ENCODE measurements around the gene PRRT1.
A peak's percentile ranks its signal among the peaks of the same experiment; 100 is the strongest.
"Not testable (repeated sequence)": the region's sequence is repeated elsewhere in the genome, so short reads cannot be mapped to it uniquely, and the experiment has no call there.

Gene PRRT1

DNA sequence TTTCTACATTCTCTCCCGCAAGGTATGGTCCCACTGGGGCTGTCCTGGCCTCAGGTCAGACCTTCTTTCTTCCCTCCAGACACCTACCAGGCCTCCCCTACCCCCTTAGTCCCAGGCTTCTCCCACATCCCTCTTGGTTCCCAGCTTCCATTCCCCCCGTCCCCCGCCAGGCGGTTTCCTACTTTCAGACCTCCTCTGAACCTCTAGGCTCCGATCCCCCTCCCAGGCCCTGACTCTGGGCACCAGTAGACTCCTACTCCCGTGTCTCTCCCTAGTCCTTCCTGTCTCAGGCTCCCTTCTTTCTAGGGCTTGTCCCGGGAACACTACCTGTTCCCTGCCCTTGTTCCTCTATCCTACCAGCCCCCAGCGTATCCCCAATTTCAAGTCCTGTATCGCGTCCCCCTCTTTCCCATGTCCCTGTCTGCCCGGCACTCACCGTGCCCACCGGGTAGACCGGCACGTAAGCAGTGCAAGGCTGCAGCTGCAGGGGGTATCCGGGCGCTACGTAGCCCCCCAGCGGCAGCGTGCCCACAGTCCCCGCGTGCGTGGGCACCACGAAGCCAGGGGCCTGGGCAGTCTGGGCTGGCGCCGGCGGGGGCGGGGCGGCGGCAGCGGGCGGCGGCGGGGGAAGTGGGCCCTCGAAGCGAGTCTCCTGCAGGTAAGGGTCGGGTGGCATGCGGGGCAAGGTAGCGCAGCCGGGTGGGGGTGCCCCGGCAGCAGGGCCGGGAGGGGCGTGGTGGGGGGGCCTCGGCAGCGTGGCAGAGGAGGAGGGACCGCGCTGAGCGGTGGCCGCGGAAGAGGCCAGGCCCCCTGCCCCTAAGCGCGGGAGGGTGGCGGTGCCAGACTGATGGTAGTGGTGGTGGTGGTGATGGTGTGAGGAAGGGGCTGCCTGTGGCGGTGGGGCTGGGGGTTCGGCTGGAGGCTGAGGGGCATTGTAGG lies 1.5 kb downstream of the PRRT1 start:
- DNase-seq (ENCODE audit: low read depth) = no peak

DNA sequence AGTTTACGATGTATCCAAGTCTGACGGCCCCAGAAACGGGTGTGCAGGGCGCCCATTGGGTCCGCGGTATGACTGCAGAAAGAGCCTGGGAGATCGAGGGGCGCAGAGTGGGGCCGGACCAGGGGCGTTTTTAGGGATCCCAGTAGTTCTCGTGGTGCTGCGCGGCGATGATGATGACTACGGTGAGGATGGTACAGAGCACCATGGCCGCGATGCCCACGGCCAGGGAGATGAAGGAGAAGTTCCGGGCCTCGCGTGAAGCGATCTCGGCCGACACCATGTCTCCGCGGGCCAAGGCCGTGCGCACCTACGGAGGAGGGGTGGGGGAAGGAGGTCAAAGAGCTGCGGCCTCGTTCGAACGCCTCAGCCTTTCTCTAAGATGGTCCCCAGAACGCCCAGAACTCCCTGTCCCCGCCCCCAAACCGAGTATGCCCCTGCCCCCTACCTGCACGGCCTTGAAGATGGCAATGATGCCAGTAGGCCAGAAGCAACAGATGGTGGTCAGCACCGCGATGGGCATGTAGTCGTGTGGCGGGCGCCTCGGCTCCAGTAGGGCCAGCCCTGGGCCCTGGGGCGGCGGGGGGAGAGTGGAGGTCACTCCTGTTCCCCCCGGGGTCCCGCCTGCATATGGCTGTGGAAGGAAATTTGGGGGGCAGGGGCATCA lies 2.5 kb downstream of the PRRT1 start:
- no peak for DNase-seq (ENCODE audit: low read depth)

DNA sequence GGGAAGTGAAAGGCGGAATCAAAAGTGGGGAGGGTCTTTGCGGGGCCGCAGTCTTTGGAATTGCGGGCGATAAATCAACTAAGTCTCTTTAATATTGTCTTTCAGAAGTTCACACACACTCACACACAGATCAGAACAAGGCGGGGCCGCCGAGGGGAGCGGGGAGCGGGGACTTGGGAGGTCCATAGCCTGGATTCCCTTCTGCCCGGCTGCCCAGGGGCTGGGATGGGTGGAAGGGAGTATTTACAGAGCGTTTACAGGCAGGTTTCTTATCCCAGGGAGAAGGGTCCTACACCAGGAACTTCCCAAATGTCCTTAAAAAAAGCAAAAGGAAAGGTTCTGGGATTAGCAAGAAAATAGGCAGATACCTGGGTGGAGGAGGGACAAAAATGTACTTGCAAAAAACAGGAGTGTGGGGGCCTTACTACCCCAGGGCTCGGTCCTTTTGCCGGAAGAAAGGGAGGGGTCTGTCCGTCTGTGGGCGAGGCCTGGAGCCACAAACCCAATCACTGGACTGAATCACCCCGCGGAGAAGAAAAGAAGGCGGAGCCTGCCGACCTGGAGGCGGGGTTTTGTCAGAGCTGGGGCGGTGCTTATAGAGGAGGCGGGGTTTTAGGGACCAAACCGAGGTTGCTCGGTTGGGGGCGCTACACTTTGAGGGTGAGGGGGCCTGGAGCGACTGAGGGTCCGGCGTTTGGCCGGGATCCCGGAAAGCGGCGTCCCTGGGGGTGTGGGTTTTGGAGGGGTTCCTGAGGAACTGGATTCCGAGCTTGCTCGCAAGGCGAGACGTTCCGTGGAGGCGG lies 3.2 kb downstream of the PRRT1 start:
- DNase-seq (ENCODE audit: low read depth) = peak; percentile 47

DNA sequence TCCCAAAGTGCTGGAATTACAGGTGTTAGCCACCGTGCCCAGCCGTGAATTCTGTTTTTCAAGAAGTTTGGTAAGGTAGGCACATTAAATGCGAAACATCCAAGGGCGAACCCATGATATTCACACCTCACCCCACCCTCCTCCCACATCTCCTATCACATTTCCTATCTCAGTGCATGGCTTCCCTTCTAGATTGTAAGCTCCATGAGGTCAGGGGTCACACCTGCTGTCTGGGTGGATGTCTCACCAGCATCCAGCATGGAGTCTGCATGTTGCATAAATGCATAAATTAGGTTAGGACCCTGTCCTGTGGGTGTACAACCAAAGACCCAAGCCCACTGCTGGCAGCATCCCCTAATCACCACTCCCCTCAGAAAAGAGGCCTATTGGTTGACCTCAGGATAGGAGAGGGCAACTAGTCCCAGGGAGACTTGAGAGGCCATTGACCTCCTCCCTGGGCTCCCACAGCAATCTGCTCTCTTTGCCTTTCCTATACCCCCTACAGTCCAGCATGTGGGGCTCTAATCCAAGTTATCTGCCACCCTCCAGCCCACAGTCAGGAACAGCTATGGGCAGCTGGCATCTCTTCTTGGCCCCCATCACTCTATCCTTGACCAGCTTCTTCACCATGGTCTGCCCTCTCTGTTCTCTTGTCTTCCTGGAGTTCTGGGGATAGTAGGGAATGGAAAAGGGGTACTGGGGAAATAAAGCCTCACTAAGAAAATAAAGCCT lies 4.2 kb downstream of the PRRT1 start:
- DNase-seq (ENCODE audit: low read depth) = no peak

DNA sequence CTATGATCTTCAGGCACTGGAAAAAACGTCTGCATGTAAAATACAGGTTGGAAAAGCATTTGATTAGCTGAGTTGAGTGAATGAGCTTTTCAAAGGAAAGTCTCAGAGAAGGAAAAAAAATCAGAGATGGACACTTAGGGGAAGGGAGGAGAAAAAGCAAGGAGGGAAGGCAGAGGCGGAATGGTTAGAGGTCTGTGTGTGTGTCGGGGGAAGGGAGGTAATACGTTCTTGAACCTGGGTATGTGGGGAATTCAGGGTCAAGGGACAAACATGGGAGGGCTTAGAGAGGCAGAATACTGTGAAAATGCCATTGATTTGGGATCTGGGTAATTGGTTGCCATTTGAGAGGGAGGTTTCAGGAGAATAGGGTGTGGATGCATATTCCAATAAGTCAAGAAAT lies 5.1 kb downstream of the PRRT1 start:
- DNase-seq (ENCODE audit: low read depth) = no peak

DNA sequence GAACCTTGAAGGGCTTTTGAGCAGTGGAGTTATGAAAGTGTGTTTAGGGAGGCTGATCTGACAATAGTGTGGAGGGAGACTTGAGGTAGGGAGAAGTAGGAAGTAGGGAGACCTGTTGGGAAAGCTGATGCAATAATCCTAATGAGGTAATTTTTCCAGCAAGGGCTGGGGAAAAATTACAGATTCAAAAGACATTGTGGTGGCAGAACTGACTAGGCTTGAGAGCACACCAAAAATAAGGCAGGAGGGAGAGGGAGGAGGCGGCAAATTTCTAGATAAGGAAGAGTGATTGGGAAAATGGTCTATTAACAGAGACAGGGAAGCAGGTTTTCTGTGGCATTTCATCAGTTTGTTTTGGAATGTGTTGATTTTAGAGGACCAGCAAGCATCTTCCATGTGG lies 5.5 kb downstream of the PRRT1 start:
- DNase-seq (ENCODE audit: low read depth) = no peak

DNA sequence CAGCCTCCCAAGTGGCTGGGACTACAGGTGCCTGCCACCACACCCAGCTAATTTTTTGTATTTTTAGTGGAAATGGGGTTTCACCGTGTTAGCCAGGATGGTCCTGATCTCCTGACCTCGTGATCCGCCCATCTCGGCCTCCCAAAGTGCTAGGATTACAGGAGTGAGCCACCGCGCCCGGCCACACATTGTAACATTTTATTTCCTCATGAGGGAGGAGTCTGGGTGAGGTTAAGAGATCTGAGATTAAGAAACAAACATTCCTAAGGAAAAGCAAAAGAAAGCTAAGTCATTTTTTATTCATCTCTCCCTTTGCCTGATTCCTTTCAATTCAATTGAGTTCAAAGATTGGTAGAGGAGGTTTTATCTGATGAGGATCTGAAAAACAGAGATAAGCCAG lies 7.5 kb downstream of the PRRT1 start:
- not testable (repeated sequence) for DNase-seq (ENCODE audit: low read depth)

DNA sequence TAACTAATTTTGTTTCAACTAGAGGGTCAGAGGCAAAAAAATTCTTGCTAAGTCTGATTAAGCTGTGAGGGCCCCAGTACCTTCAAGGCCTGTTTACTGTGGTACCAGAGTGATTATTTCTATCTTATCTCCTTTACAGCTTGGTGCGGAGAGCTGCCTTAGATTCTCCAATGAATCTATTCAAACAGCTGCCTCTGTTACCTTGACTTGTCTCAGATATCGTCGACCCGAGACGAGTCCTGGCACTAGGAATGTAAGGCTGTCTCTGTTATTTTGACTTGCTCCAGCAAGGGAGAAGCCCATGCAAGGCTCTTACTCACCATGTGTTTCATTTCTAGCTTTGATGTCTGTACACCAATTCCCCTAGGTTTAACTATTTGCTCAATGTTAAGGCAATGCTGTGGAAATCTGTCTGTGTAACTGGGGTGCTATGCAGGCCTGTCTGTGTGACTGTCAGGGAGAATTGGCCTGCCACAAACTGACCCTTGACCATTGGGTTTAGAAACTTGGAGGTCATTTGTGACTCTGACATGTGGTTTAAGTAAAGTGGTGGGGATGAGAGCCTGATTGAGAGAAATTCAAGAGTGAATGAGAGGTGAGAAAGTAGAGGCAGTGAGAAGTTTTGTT lies 11.2 kb downstream of the PRRT1 start:
- no peak for DNase-seq (ENCODE audit: low read depth)

DNA sequence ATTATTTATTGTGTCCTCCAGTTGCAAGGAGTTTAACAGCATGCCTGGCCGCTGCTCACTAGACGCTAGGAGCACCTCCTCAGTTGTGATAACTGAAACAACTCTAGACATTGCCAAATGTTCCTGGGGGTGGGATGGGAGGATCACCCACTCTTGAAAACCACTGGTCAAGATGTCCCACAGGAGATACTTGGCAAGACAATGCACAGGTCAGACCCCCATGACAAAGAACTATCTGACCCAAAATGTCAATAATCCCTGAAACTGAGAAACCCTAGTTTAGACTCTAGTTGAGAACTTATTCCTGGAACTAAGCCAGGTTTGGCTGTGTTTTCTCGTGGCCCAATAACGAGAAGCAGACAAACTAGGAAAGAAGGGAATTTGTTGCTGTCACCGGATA lies 12.1 kb downstream of the PRRT1 start:
- no peak for DNase-seq (ENCODE audit: low read depth)

DNA sequence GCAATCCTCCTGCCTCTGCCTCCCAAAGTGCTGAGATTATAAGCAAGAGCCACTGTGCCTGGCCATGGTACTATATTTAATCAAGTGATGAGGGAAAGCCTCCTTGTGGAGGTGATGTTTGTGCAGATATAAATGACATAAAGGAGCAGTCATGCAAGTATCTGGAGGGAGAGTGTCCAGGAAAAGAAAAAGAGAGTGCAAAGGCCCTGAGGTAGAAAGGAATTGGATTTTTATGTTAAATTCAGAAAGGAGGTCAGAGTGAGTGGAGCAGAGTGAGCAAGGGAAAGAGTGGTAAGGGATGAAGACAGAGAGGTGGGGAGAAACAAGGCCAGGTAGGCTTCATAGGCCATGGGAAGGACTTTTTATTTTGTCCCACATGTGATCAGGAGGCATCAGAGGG lies 14.3 kb downstream of the PRRT1 start:
- no peak for DNase-seq (ENCODE audit: low read depth)

DNA sequence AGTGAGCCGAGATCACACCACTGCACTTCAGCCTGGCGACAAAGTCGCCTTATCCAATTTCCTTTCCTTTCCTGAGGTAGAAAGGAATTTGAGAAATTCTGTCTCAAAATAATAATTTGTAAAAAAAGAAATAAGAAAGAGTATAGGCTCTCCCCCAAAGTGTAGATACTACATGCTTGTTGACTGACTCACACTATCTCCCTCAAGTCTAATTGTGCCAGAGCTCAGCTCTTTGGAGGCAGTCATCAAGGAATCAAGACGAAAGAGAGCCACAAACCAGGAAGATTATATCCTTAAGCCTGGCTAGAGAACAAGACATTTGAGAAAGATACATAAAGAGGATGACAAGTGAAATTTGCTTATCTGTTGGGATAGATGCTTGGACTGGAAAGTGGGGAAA lies 18.0 kb downstream of the PRRT1 start:
- no peak for DNase-seq (ENCODE audit: low read depth)

DNA sequence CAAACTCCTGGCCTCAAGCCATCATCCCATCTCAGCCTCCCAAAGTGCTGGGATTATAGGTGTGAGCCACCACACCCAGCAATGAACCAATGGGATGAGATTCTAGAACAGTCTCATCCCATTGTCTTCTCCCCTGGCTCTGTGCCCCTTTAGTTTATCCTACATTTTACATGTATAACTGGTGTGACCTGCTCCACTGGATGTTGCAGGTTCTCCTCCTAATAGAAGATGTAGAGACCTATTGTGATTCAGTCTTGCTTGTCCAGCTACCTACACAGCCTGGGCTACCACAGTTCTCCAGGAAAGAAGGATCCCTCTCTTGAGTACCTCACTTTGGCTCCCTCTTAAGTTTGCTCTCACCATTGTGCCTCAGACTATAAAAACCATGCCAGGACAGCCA lies 19.6 kb downstream of the PRRT1 start:
- DNase-seq (ENCODE audit: low read depth) = no peak

DNA sequence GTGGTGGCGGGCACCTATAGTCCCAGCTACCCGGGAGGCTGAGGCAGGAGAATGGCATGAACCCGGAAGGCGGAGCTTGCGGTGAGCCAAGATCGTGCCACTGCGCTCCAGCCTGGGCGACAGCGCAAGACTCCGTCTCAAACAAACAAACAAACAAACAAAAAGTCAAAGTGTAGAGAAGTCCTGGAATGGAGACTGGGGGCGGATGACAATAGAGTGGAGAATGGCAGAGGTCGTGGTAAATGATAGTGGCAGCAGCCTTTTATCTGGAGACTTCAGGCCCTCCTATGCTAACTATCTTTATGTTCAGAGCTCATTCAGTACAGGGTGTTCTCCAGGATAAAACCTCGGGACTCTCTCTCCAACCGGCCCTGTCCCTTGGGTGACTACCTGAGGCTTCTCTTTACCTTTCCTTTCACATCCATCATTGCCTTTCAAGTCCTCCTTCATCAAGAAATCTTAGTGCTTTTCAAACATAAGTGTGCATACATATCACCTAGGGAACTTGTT lies 20.2 kb downstream of the PRRT1 start:
- DNase-seq (ENCODE audit: low read depth) = no peak

DNA sequence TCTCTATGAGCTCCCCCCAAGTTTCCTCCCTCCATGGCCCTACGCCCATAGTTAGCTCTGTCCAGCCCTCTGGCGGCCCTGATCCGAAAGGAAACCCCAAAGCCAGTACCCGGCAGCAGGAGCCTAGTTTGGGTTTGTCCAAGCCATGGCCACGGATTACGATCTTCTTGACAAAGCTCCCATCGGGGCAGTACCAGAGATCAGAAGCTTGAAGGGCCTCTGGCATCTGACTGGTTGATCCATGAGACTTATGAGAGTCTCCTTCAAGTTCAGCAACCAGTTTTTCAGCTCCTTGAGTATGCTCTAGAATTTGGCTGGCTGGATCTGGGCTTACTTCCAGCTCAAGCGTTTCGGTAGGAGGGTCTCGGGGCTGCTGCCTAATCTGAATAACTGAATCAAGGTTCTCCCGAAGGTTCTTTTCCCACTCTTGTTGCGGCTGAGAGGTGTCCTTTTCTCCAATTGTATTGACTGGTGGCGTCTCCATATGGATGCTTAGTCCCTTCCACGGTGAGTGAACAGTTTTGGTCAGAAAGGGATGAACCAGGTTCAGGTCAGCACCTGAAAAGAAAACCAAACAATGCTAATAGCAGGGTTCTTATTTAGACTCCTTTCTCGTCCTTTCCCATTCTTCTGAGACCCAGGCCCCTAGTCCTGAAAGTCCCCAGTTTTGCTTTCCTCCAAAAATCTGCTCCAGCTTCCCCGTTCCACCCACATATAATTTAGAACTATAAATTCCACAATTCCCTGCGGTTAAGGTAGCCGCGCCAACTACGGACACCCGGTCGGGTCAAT lies 22.2 kb downstream of the PRRT1 start:
- DNase-seq (ENCODE audit: low read depth) = no peak

DNA sequence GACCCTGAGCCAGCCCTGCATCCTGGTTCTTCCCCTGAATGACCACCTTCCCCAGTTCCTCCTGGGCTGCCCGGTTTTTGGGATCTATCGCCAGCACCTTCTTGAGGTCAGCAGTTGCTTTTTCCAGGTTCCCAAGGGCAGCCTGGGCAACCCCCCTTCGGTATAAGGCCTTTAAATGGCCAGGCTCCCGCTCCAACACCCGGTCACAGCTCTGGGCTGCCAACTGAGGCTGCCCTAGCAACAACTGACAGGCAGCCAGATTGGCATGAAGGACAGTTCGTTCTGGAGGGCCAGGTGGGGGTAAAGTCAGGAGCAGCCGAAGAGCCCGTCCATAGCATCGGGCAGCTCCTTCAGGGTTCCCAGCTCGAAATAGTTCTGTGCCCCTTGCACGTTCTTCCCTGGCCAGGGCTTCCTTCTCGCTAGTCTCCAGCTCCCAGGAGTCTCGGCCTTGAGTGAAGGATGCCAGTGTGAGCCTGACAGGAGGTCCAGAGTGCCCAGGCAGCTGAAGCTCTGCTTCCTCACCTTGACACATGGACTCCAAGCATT lies 22.9 kb downstream of the PRRT1 start:
- DNase-seq (ENCODE audit: low read depth) = no peak

DNA sequence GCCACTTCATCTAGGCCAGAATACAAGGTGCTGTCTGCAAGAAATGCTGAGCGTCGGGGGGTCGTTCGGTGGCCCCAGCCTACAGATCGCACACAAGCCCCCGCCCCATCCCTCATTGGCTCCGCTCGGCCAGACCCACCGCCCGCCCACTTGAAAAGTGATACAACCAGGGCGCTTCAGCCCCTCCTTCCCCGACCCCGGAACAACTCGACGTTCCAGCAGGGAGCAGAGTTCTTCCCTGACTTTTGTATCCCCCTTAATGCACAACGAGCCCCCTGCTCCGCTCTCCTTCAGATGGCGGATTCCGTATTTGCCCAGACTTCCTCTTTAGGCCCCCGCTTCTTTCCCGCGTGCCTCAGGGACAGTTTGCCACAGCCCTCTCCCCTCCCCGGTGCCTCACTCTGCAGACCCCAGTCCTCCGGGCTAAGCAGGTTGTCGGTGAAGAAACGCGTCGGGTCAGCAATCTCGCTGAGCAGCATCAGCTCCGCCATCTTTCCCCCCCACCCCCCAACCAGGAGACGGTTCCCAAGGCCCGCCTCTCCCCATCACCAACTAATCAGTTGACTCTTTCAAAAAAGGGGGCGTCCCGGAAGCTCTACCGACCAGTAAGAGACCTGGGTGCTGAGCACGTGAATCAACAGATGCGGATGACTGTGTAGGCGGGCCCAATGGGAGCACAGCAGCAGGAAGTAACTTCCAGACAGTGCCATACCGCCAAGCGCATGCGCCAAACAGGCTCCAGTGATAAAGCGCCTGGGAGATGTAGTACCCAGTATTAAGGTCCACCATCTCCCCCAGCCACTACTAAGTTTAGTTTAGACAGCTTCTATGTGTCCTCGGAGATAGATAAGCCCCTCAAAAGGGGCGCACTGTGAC lies 23.8 kb downstream of the PRRT1 start, which contains the start of gene ATF6B:
ATF6B (minus strand) TSS at position 530 of the 876 bp plus-strand sequence; CDS start at position 491, 39 bp downstream.
- DNase-seq (ENCODE audit: low read depth) = peak; percentile 95

DNA sequence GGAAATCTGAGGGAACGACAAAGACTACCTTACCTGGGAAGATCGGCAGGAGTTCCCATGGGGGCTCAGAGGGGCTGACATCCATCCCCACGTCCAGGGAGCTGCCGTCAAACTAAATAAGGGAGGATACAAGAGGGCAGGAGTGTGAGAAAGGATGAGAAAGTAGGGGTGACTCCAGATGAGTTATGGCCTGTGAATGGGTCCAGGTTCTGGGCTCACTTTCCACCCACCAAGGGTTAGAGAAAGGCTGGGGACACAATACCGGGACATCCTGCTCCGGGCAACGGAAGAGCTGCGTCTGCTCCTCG lies 24.4 kb downstream of the PRRT1 start:
- DNase-seq (ENCODE audit: low read depth) = no peak

DNA sequence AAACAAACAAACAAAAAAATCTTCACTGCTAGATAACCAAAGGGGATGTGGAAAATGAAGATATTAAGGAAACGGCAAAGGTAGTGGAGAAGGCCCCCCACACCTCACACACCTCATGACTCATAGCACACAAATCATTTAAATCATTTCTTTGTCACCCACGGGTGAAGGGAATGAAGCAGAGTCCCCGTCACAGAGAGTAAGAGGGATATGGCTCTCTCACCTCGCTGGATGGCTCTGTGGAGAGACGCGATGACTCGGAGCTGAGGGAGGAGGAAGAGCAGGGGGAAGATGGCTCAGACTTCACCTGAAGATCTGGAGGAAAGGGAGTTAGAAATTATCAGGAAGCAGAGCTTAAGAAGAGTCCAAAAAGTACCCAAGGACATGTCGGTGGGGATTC lies 24.9 kb downstream of the PRRT1 start:
- no peak for DNase-seq (ENCODE audit: low read depth)

DNA sequence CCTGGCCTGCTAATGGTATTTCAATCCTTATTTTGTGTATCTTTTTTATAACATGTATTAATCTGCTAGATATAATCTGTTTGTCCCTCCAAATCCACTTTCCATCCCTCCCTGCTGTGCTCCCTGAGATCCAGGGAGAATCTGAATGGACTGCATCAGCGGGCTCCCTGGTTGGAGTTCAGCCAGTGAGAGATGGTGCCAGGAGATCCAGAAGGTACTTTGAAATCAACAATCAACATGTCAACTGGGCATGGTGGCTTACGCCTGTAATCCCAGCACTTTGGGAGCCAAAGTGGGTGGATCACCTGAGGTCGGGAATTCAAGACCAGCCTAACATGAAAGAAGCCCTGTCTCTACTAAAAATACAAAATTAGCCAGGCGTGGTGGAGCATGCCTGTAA lies 28.1 kb downstream of the PRRT1 start:
- no peak for DNase-seq (ENCODE audit: low read depth)
